NCI-H69 (cell line): Measurements from ENCODE around the gene KDM4E.

ENCODE experiments used
- DNase-seq: peaks from one replicate; lab custom pipeline; 2025; lab: John Stamatoyannopoulos, UW

The KDM4E gene

DNA sequence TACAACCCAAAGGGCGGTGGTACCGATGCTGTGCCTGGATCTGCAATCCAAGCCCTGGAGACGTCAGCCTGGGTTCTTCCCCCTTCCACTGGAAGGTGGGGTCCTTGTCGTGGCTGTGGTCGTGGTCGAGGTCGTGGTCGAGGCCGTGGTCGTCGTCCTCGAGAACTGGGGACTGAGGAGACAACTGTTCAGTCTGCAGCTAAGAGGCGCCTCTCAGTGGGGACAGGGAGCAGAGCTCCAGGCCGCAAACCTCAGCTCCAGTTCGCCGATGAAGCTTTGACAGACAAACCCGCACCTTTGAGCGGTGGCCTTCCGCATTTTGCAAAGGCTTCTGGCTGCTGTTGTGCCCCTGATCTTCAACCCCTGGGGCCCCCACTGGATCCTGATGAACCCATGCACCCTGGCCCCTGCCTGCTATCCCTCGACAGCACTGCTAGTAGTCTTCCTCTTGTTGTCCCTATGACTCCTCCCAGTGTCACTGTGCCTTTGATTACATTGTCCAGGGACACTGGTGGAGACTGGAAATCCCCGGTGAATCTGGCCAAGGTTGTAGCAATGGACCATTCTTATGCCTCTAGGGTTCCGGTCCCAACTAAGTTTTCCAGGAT is 25.6 kb downstream of the KDM4E start:
- DNase-seq, result no peak

DNA sequence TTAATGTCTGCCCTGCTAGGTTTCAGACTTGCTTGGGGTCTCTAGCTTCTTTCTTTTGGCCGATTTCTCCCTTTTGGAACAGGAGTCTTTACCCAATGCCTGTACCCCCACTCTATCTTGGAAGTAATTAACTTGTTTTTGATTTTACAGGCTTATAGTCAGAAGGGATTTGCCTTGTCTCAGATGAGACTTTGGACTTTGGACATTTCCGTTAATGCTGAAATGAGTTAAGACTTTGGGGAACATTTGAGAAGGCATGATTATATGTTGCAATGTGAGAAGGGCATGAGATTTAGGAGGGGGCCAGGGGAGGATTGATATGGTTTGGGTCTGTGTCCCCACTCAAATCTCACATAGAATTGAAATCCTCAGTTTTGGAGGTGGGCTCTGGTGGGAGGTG is 29.3 kb downstream of the KDM4E start:
- no peak for DNase-seq

DNA sequence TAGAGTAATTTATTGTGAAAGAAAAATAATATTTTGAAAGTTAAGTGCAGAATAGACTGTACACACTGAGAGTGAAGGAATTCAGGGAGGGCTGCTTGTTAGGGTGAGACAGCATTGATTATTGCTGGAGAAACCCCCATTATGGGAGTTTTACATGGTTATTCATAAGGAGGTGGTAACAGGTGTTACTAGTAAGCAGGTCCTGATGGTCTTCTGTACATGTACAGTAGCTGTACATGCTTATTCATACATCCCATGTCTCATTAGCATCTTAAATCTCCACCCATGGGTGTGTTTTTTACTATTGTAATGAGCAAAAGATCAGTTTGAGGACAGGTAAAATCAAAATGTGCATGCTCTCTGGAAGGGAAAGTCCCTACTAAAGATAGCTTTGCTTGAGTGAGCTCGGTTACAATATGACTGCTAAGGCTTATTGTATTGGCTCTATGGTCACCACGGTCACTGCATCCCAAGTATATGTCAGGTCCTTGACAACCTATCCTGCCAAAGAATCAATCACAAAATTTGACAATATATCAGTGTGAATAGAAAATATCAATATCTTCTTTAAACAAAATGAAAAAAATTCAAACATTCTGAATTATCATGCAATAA is 30.3 kb downstream of the KDM4E start:
- no peak for DNase-seq

DNA sequence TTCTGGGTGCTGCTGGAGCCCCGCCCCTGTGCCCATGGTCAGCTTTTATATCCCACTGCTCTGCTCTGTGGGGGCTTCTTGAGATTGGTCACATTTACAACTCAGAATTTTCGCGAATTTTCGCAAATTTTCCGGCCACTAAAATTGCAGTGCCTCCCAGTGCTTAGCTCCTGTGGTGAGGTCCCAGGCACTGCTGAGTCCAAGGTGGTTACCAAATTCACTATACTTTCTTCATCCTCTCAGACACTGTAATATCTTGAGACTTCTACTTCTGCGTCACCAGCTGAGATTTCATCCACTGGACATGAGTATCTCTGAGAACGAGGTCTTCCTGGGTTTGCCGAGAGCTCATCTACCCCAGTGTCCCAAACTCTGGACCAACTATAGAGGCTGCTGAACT is 32.9 kb downstream of the KDM4E start:
- DNase-seq, result no peak

DNA sequence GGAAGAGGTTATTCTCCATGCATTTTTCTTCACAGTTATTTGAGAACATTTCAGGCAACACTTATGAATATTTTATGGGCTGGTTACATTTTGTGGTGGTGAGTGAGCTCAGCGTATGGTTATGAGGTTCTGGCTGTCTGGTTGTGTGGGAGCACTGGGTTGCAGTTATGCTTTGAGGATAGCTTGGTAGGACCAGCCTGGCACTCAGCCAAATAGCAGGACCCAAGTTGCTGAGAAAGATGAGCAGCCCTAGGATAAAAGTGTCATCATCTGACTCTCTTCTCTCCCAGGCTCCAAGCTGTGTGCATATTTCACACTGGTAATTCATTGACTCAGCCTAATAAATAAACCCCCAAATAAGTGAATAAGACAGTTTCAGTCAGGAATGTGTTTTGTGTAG is 33.6 kb downstream of the KDM4E start:
- peak; percentile 8 for DNase-seq

DNA sequence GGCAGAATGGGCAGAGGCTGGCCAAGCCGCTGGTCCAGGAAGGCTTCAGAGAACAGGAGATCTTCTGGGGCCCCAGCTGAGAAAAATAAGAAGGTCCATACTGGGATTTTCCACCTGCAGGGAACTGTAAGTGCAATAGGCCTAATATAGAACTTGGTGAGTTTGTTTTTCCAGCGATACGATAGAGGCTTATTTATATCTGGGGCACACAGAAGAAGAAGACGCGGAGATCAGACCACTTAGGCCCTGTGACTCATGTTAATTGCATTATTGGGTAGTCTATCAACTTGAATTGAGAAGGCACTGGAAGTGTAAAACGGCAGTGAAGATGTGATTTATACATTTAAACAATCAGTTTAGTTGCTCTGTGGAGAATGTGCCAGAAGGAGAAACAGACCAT is 34.0 kb downstream of the KDM4E start:
- DNase-seq, result no peak

DNA sequence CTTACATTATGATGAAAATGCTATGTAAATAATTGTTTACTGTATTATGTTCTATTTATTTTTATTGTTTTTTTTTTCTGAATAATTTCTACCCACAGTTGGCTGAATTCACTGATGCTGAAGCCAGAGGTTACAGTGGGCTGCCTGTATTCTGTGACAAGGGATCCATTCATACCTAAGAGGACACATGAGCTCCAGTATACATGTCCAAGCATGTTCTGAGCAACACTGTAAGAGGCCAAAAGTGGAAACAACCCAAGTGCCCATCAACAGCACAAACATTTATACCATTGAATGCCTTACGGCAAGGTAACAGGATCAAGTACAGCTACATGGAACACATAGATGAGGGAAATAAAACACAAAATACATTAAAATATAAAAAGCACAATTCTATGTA is 40.3 kb downstream of the KDM4E start:
- peak; percentile 42 for DNase-seq

DNA sequence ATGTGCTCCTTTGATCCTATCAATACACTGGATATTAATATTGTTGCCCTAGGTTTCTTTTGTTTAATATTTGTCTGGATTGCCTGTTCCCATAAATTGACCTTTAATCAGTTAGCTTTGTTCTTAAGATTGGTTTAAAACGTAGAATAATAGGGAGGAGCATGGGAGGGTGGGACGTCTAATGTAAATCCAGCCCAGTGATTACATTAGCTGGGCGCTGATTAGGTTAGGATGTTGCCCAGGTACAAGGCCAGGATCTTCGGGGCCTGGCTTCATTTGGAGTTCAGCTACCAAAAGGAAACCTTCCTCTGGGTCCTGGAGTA is 41.6 kb downstream of the KDM4E start, which contains the start of gene SRSF8:
Gene SRSF8 (plus strand): TSS at position 204 of the 323 bp plus-strand sequence. CDS start 308 bp downstream, outside the sequence.
- no peak for DNase-seq

DNA sequence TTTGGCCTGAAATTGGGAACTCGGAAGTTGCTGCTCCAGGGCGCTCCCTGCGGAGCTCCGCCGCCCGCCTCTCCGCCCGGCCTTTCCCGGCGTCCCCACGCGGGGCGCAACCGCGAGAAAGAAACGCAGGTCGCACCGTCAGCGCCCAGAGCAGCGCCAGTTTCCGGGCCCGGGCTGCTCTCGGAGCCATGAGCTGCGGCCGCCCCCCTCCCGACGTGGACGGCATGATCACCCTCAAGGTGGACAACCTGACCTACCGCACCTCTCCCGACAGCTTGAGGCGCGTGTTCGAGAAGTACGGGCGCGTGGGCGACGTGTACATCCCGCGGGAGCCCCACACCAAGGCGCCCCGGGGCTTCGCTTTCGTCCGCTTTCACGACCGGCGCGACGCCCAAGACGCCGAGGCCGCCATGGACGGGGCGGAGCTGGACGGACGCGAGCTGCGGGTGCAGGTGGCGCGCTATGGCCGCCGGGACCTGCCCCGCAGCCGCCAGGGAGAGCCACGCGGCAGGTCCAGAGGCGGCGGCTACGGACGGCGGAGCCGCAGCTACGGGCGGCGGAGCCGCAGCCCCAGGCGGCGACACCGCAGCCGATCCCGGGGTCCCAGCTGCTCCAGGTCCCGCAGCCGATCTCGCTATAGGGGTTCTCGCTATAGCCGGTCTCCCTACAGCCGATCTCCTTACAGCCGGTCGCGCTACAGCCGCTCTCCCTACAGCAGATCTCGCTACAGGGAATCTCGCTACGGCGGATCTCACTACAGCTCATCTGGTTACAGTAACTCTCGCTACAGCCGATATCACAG is 42.2 kb downstream of the KDM4E start:
- DNase-seq, result peak; percentile 89

GRCh38 chr11:95067841-95068219 is 42.8 kb downstream of the KDM4E start:
- no peak for DNase-seq

DNA sequence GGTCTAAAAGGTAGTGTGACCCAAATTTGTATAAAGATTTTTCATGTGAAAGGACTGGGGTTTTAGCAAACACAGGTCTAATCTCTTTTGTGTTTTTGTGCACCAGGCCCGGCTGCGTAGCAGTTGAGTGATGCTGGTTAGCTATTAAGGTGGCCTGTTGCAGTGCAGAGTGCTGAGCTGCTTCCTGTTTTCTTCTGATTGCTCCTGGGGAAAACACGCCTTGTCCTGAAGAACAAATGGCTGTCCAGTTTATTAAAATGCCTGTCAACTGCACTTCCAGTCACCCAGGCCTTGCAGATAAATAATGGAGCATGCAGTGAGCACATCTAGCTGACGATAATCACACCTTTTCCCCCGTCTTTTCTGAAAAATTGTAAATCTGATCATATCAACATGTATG is 43.5 kb downstream of the KDM4E start:
- peak; percentile 98 for DNase-seq

DNA sequence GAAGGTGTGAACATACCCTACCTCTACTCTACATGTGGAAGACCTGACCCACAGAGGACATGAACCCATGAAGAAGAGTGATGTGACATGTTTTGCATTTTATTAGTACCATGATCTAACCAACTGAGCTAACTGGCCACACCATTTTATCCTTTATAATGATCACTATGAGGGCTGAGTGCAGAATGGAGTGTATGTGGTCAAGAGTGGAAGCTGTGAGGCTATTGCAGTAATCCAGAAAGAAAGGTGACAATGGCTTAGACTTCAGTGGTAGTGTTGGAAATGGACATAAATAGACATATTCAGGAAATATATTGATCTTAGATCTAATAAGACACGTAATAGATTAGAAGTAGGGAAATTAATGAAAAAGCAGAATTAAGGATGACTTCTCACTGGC is 45.4 kb downstream of the KDM4E start:
- DNase-seq, result no peak

DNA sequence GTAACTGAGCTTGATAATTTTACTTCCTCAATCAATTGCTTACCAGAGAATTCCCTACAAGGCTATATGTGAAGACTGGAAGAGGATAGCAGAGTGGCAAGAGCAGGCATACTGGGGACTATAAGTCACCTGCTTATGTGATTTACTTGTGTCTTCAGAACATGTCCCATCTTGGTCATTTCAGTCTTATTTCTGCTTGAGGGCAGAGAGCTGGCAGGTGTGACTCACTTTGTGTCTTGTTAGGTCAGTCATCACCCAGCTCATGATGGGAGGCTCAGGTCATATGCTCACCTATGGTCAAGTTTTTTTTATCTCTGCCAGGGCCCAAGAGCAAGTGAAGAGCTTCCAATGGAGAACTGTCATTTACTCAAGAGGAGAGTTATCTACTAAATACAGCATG is 47.9 kb downstream of the KDM4E start:
- no peak for DNase-seq

DNA sequence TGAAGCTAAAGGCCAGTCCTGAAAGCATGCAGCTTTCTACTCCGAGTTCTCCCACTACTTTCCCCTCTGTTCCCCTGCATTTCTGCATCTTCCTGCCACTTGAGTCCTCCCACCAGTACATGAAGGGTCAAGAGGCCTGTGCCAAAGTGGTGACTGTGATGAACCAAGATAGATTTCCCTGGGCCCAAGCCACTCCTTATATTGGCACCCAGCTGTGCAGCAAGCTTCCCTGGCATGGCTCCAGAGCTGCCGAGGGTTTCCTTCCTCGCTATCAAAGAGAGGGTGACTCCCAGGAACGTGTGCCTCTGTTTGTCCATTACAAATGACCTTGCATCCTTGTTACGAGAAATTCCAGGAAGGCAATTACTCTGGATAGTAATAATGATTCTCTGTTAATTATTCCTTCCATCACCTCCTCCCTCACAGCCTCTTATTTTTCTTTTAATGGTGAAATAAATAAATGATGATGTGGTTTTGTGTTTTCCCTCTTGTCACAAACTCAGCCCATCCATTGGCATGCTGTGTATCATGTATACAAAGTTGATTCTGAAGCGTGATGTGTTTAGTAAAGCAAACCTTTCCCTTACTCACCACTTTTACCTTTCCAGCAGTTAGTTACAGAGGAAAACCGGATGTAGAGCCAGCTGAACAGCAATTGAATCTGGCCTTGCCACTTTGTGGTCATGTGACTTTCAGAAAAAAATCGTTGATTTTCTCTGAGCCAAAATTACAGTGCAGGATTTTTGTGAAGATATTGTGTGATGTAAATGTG is 49.9 kb downstream of the KDM4E start:
- peak; percentile 74 for DNase-seq

DNA sequence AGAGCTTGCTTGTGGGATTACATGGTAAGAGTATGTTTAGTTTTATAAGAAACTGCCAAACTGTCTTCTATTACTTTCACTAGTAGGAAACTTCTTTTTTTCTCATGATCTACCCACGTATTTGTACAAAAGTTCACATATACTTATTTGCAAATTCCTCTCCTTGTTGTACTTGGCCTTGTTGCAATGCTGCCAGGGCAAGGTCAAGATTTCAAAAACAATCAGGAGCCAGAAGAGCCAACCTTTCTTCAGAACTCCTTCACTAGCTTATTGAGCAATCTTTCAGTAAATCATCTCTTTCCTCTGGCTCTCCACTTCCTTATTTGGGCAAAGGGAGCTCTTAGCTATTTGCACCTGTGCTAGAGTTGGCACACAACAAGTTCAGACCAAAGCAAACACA is 51.4 kb downstream of the KDM4E start:
- DNase-seq, result peak; percentile 40

DNA sequence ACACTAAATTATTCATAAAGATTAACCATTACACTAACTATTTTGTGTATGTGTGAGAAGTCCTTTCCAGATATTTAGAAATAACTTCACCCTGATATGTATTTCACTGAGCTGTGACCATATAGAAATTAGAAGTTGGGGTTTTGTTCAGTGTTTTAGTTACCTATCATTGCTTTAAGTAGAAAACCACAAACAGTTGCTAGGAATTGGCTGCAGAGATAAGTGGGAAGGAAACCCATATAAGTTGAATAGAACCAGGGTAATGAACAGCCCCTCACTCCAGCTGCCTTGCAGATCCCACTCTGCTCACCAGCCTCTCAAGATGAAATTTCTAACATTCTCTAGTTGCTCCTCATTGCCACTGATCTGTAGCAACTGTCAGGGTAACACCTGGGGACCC is 51.9 kb downstream of the KDM4E start:
- DNase-seq, result no peak
